HEK293 (cell line): ENCODE results near the gene GNA12.

ENCODE experiments used
- CTCF ChIA-PET: fragments of 350-600 bp; formaldehyde crosslinking; extraction: SDS; loops from one replicate; lab custom pipeline; 2021; ENCODE audit warnings: antibody characterized with exemption; lab: Yijun Ruan, JAX
- POLR2A ChIA-PET: fragments of 300-600 bp; formaldehyde crosslinking; extraction: SDS; loops from one replicate; lab custom pipeline; 2020; ENCODE audit warnings: antibody characterized with exemption, inconsistent platforms; lab: Yijun Ruan, JAX
- H3K27ac ChIP-seq: fragments of 200-500 bp; sonication (Bioruptor generic); 2 replicates; pipeline ENCODE4 v1.5.1; 2014; ENCODE audit warnings: low read depth, low read length, control low read depth, inconsistent platforms; ENCODE audit errors: extremely low read depth
- H3K36me3 ChIP-seq, 2 experiments: fragments of 200-500 bp in 1 of 2; sonication (Bioruptor generic) in 1 of 2; 1 replicate in 1 of 2; 2 replicates in 1 of 2; pipeline ENCODE4 v1.5.1; 2014 to 2017; ENCODE audit warnings: inconsistent platforms in 2 of 2, low read length in 2 of 2; ENCODE audit not compliant: control insufficient read depth in 2 of 2, insufficient read depth in 1 of 2
- H3K4me1 ChIP-seq: fragments of 200-500 bp; sonication (Bioruptor generic); 2 replicates; pipeline ENCODE4 v1.5.1; 2014; ENCODE audit warnings: mild to moderate bottlenecking, low read length, inconsistent platforms; ENCODE audit not compliant: control insufficient read depth, insufficient read depth
- H3K4me3 ChIP-seq: 2 replicates; pipeline ENCODE4 v1.5.1; 2011; ENCODE audit warnings: low read depth, mild to moderate bottlenecking, control low read depth, low read length, moderate library complexity
- H3K9me3 ChIP-seq: fragments of 200-500 bp; sonication (Bioruptor generic); 2 replicates; pipeline ENCODE4 v1.5.1; 2014; ENCODE audit warnings: low read depth, low read length, inconsistent platforms; ENCODE audit not compliant: control insufficient read depth, insufficient read depth
- BCL6B ChIP-seq: fragments of 450-650 bp; formaldehyde crosslinking; IDR thresholded peaks from 2 replicates; pipeline ENCODE4 v1.5.1; 2017; ENCODE audit warnings: missing biosample characterization, missing genetic modification characterization
- GLIS1 ChIP-seq: fragments of 450-650 bp; formaldehyde crosslinking; IDR thresholded peaks from 2 replicates; pipeline ENCODE4 v1.5.1; 2016; ENCODE audit warnings: missing biosample characterization, missing genetic modification characterization
- HOXC10 ChIP-seq: sonication (generic); formaldehyde crosslinking; IDR thresholded peaks from 2 replicates; pipeline ENCODE4 v1.8.1; 2023; ENCODE audit warnings: mild to moderate bottlenecking, missing genetic modification reagents
- RBAK ChIP-seq: fragments of 450-650 bp; formaldehyde crosslinking; IDR thresholded peaks from 2 replicates; pipeline ENCODE4 v1.5.1; 2016; ENCODE audit warnings: missing biosample characterization, missing genetic modification characterization
- REPIN1 ChIP-seq: fragments of 450-650 bp; formaldehyde crosslinking; IDR thresholded peaks from 2 replicates; pipeline ENCODE4 v1.5.1; 2017; ENCODE audit warnings: missing biosample characterization, missing genetic modification characterization, low read depth
- SCRT1 ChIP-seq: fragments of 450-650 bp; formaldehyde crosslinking; IDR thresholded peaks from 2 replicates; pipeline ENCODE4 v1.5.1; 2016; ENCODE audit warnings: missing biosample characterization, missing genetic modification characterization, borderline replicate concordance
- YY1 ChIP-seq: fragments of 450-650 bp; formaldehyde crosslinking; IDR thresholded peaks from 2 replicates; pipeline ENCODE4 v1.5.1; 2018; ENCODE audit warnings: missing biosample characterization, missing genetic modification characterization
- ZBTB7A ChIP-seq: fragments of 450-650 bp; formaldehyde crosslinking; IDR thresholded peaks from 2 replicates; pipeline ENCODE4 v1.5.1; 2016; ENCODE audit warnings: low read depth, missing biosample characterization, missing genetic modification characterization
- ZFP3 ChIP-seq: fragments of 450-650 bp; formaldehyde crosslinking; IDR thresholded peaks from 2 replicates; pipeline ENCODE4 v1.5.1; 2016; ENCODE audit warnings: low read depth, missing biosample characterization, missing genetic modification characterization
- ZNF121 ChIP-seq: fragments of 450-650 bp; formaldehyde crosslinking; IDR thresholded peaks from 2 replicates; pipeline ENCODE4 v1.5.1; 2016; ENCODE audit warnings: missing biosample characterization, missing genetic modification characterization
- ZNF146 ChIP-seq: fragments of 450-650 bp; formaldehyde crosslinking; IDR thresholded peaks from 2 replicates; pipeline ENCODE4 v1.5.1; 2016; ENCODE audit warnings: missing biosample characterization, missing genetic modification characterization
- ZNF155 ChIP-seq: fragments of 450-650 bp; formaldehyde crosslinking; IDR thresholded peaks from 2 replicates; pipeline ENCODE4 v1.5.1; 2016; ENCODE audit warnings: missing biosample characterization, missing genetic modification characterization
- ZNF16 ChIP-seq: fragments of 450-650 bp; formaldehyde crosslinking; IDR thresholded peaks from 2 replicates; pipeline ENCODE4 v1.5.1; 2016; ENCODE audit warnings: low read depth, missing biosample characterization, missing genetic modification characterization
- ZNF184 ChIP-seq: fragments of 450-650 bp; IDR thresholded peaks from 2 replicates; pipeline ENCODE4 v1.5.1; 2018; ENCODE audit warnings: missing biosample characterization, mild to moderate bottlenecking, missing genetic modification characterization
- ZNF23 ChIP-seq: fragments of 450-650 bp; formaldehyde crosslinking; IDR thresholded peaks from 2 replicates; pipeline ENCODE4 v1.5.1; 2016; ENCODE audit warnings: missing biosample characterization, missing genetic modification characterization, borderline replicate concordance
- ZNF248 ChIP-seq: fragments of 450-650 bp; formaldehyde crosslinking; IDR thresholded peaks from 2 replicates; pipeline ENCODE4 v1.5.1; 2017; ENCODE audit warnings: missing biosample characterization, missing genetic modification characterization
- ZNF350 ChIP-seq: fragments of 450-650 bp; formaldehyde crosslinking; IDR thresholded peaks from 2 replicates; pipeline ENCODE4 v1.5.0; 2017; ENCODE audit warnings: missing biosample characterization, mild to moderate bottlenecking, missing genetic modification characterization
- ZNF423 ChIP-seq: fragments of 450-650 bp; formaldehyde crosslinking; IDR thresholded peaks from 2 replicates; pipeline ENCODE4 v1.5.1; 2016; ENCODE audit warnings: missing biosample characterization, missing genetic modification characterization
- ZNF426 ChIP-seq: fragments of 450-650 bp; formaldehyde crosslinking; IDR thresholded peaks from 2 replicates; pipeline ENCODE4 v1.5.1; 2017; ENCODE audit warnings: missing biosample characterization, missing genetic modification characterization, mild to moderate bottlenecking, inconsistent platforms, moderate library complexity
- ZNF449 ChIP-seq: fragments of 450-650 bp; formaldehyde crosslinking; IDR thresholded peaks from 2 replicates; pipeline ENCODE4 v1.5.1; 2017; ENCODE audit warnings: missing biosample characterization, mild to moderate bottlenecking, missing genetic modification characterization, moderate library complexity
- ZNF501 ChIP-seq: fragments of 450-650 bp; formaldehyde crosslinking; IDR thresholded peaks from 2 replicates; pipeline ENCODE4 v1.5.1; 2016; ENCODE audit warnings: missing biosample characterization, missing genetic modification characterization
- ZNF571 ChIP-seq: fragments of 450-650 bp; formaldehyde crosslinking; IDR thresholded peaks from 2 replicates; pipeline ENCODE4 v1.5.0; 2017; ENCODE audit warnings: missing biosample characterization, missing genetic modification characterization
- ZNF692 ChIP-seq: fragments of 450-650 bp; formaldehyde crosslinking; IDR thresholded peaks from 2 replicates; pipeline ENCODE4 v1.5.1; 2016; ENCODE audit warnings: missing biosample characterization, missing genetic modification characterization
- ZNF701 ChIP-seq: fragments of 450-650 bp; formaldehyde crosslinking; IDR thresholded peaks from 2 replicates; pipeline ENCODE4 v1.5.1; 2016; ENCODE audit warnings: missing biosample characterization, missing genetic modification characterization
- ZNF76 ChIP-seq: fragments of 450-650 bp; formaldehyde crosslinking; IDR thresholded peaks from 2 replicates; pipeline ENCODE4; 2016; ENCODE audit warnings: low read depth, missing biosample characterization, missing genetic modification characterization, borderline replicate concordance
- TF ChIP-seq, protein P1 (sequence below): fragments of 450-650 bp; formaldehyde crosslinking; IDR thresholded peaks from 2 replicates; pipeline ENCODE4 v1.5.1; 2016; ENCODE audit warnings: missing biosample characterization, missing genetic modification characterization

GNA12 gene

DNA sequence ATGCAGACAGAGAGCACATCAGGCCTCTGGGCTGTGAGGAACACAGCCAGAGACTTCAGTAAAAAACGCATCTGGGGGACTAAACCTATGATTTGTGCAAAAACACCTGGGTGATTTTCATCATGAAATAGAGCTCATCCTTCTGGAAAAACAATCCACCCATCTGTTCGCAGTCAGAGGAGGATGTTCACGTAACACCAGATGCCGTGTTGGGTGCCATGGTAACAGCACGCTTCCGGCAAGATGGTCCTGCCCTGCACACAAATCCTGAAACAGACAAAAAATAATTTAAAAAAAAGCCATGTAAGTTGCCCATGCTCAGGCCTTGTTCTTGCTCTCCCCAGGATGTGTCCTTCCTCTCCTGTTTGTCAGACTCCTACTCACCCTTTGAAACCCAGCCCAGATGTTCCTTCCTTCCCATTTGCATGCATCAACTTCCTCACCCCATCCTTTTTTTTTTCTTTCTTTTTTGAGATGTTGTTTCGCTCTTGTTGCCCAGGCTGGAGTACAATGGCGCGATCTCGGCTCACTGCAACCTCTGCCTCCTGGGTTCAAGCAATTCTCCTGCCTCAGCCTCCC lies 28.3 kb upstream of the GNA12 start:
- H3K4me1 ChIP-seq: no peaks in the 10 kb centered on the region
- H3K27ac ChIP-seq: no peak overlapping the region

DNA sequence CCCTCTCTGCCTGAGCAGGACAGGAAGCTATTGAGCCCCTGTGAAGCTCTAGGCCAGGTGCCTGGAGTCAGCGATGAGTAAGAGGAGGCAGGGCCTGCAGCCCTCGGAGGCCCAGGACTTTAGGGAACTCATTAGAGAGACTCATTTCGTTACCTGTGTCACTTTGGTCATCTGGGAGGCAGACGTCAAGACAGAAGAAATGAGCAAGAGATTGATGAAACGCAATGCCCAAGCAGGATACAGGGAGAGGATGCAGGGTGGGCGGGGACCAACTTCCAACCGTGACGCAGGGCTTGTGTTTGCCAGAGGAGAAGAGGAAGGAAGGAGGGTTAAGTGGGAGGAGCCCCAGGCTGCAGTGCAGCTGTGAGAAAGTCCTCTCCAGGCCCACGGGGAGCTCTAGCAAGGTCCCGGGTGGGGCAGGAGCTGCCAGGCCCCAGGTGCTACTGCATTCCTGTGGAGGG lies 26.4 kb upstream of the GNA12 start:
- Histone ChIP-seq H3K36me3 (no peaks in the 10 kb centered on the region), H3K4me3 (no peak overlapping the region), H3K4me1 (no peaks in the 10 kb centered on the region), H3K27ac (no peak overlapping the region), H3K9me3 (no peaks in the 10 kb centered on the region)
- TF ChIP-seq ZNF23 (tag by site-specific recombination) (no peak), ZNF423 (no peak), ZNF501 (no peak), ZNF449 (tag by site-specific recombination) (no peak), ZNF426 (no peak), ZNF146 (tag by site-specific recombination) (no peak), SCRT1 (tag by site-specific recombination) (no peak), ZNF184 (tag by site-specific recombination) (no peak), ZNF701 (tag by site-specific recombination) (no peak), ZNF121 (tag by site-specific recombination) (no peak), YY1 (tag by site-specific recombination) (no peak), ZNF571 (tag by site-specific recombination) (no peak)
- TF ChIP-seq, protein P1, sequence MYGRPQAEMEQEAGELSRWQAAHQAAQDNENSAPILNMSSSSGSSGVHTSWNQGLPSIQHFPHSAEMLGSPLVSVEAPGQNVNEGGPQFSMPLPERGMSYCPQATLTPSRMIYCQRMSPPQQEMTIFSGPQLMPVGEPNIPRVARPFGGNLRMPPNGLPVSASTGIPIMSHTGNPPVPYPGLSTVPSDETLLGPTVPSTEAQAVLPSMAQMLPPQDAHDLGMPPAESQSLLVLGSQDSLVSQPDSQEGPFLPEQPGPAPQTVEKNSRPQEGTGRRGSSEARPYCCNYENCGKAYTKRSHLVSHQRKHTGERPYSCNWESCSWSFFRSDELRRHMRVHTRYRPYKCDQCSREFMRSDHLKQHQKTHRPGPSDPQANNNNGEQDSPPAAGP (tag by site-specific recombination): no peak
- CTCF ChIA-PET: interaction anchor here (0.7 kb wide), 2 partner anchors 917 to 1914 kb away, joined by 3 to 5 read pairs; no protein-coding TSS in a partner anchor
- POLR2A ChIA-PET: no interaction called here

More for the DNA sequence above, 28.3 kb upstream of the GNA12 start:
- H3K9me3 ChIP-seq: no peaks in the 10 kb centered on the region
- CTCF ChIA-PET: interaction anchor here (0.7 kb wide), 1 partner anchor 447 kb away, joined by 3 read pairs; no protein-coding TSS in a partner anchor
- no peak overlapping the region for H3K4me3 ChIP-seq
- TF ChIP-seq ZFP3 (tag by site-specific recombination) (peak; percentile 76; the same call in 1 of the 2 replicates), ZNF248 (tag by site-specific recombination) (no peak), ZNF350 (tag by site-specific recombination) (no peak)
- POLR2A ChIA-PET: no interaction called here
- no peaks in the 10 kb centered on the region for H3K36me3 ChIP-seq

GRCh38 chr7:2869981-2870380 lies 25.9 kb upstream of the GNA12 start:
- ChIA-PET POLR2A (no interaction called here), CTCF (interaction anchor here (0.7 kb wide), 2 partner anchors 918 to 1914 kb away, joined by 3 to 5 read pairs; no protein-coding TSS in a partner anchor)
- Histone ChIP-seq H3K4me1 (no peaks in the 10 kb centered on the region), H3K36me3 (no peaks in the 10 kb centered on the region), H3K4me3 (no peak overlapping the region), H3K27ac (no peak overlapping the region), H3K9me3 (no peaks in the 10 kb centered on the region)
- TF ChIP-seq REPIN1 (tag by site-specific recombination) (no peak), RBAK (tag by site-specific recombination) (no peak), ZNF692 (no peak), ZFP3 (tag by site-specific recombination) (no peak), ZNF350 (tag by site-specific recombination) (no peak), BCL6B (tag by site-specific recombination) (no peak), ZNF16 (tag by site-specific recombination) (no peak), ZBTB7A (tag by site-specific recombination) (no peak), HOXC10 (CRISPR knock-in tag) (no peak), GLIS1 (tag by site-specific recombination) (no peak), ZNF155 (tag by site-specific recombination) (no peak), ZNF76 (tag by site-specific recombination) (no peak)
